H9 (cell line): ENCODE measurements around the gene TMLHE. TPM values are rescaled to one million over a fixed set of nuclear protein-coding genes. Genes with fewer than 3 reads are reported as not detected.
"Not testable (repeated sequence)": the region's sequence is repeated elsewhere in the genome, so short reads cannot be mapped to it uniquely, and the experiment has no call there.

Experiments
- DNase-seq: peaks from one replicate; pipeline ENCODE4 v3.0.0-alpha.2; 2017
- H2AFZ ChIP-seq: one replicate; pipeline ENCODE4 v1.6.1; 2013; ENCODE audit warnings: mild to moderate bottlenecking, low read length, control low read depth, moderate library complexity
- H2AK5ac ChIP-seq: 2 replicates; pipeline ENCODE4 v1.6.1; 2013; ENCODE audit warnings: low read length, control low read depth, mixed read lengths; ENCODE audit not compliant: insufficient read length
- H2BK120ac ChIP-seq: one replicate; pipeline ENCODE4 v1.6.1; 2013; ENCODE audit warnings: low read depth, mild to moderate bottlenecking, low read length, control low read depth, inconsistent platforms; ENCODE audit not compliant: poor library complexity, severe bottlenecking
- H2BK12ac ChIP-seq: 2 replicates; pipeline ENCODE4 v1.6.1; 2013; ENCODE audit warnings: low read length, control low read depth, mixed read lengths, low read depth; ENCODE audit not compliant: insufficient read length
- H2BK15ac ChIP-seq: 2 replicates; pipeline ENCODE4 v1.6.1; 2013; ENCODE audit warnings: low read depth, low read length, control low read depth
- H2BK20ac ChIP-seq: one replicate; pipeline ENCODE4 v1.6.1; 2013; ENCODE audit warnings: low read depth, mild to moderate bottlenecking, low read length, control low read depth, inconsistent platforms; ENCODE audit not compliant: poor library complexity, severe bottlenecking
- H2BK5ac ChIP-seq: 2 replicates; pipeline ENCODE4 v1.6.1; 2013; ENCODE audit warnings: low read length, control low read depth, mixed read lengths; ENCODE audit not compliant: insufficient read length
- H3K14ac ChIP-seq: 2 replicates; pipeline ENCODE4 v1.6.1; 2013; ENCODE audit warnings: low read length, control low read depth; ENCODE audit not compliant: insufficient read depth
- H3K18ac ChIP-seq: 2 replicates; pipeline ENCODE4 v1.6.1; 2013; ENCODE audit warnings: low read depth, mild to moderate bottlenecking, mixed read lengths, low read length, control low read depth; ENCODE audit not compliant: insufficient read length
- H3K23ac ChIP-seq: 2 replicates; pipeline ENCODE4 v1.6.1; 2013; ENCODE audit warnings: low read length, control low read depth, mixed read lengths, low read depth; ENCODE audit not compliant: insufficient read length
- H3K23me2 ChIP-seq: 2 replicates; pipeline ENCODE4 v1.6.1; 2013; ENCODE audit warnings: low read depth, mild to moderate bottlenecking, mixed read lengths, low read length, control low read depth; ENCODE audit not compliant: insufficient read length, poor library complexity, severe bottlenecking
- H3K27ac ChIP-seq: 2 replicates; pipeline ENCODE4 v1.5.1; 2013; ENCODE audit warnings: low read length, control low read depth, mixed read lengths, low read depth; ENCODE audit not compliant: insufficient read length
- H3K27me3 ChIP-seq: 2 replicates; pipeline ENCODE4 v1.6.1; 2013; ENCODE audit warnings: low read length, control low read depth, inconsistent platforms; ENCODE audit not compliant: insufficient read depth
- H3K4ac ChIP-seq: 2 replicates; pipeline ENCODE4 v1.6.1; 2013; ENCODE audit warnings: low read depth, mild to moderate bottlenecking, control low read depth, inconsistent platforms, low read length, moderate library complexity
- H3K4me1 ChIP-seq: 2 replicates; pipeline ENCODE4 v1.6.1; 2013; ENCODE audit warnings: low read length, control low read depth, inconsistent platforms; ENCODE audit not compliant: insufficient read depth
- H3K4me2 ChIP-seq: 2 replicates; pipeline ENCODE4 v1.6.1; 2013; ENCODE audit warnings: low read length, control low read depth, mixed read lengths; ENCODE audit not compliant: insufficient read length, insufficient read depth
- H3K56ac ChIP-seq: 2 replicates; pipeline ENCODE4 v1.6.1; 2013; ENCODE audit warnings: low read depth, mild to moderate bottlenecking, mixed read lengths, low read length, control low read depth; ENCODE audit not compliant: insufficient read length
- H3K79me1 ChIP-seq: 2 replicates; pipeline ENCODE4 v1.6.1; 2013; ENCODE audit warnings: low read depth, mild to moderate bottlenecking, moderate library complexity, low read length, control low read depth, inconsistent platforms; ENCODE audit not compliant: insufficient read depth, poor library complexity, severe bottlenecking
- H3K79me2 ChIP-seq: 2 replicates; pipeline ENCODE4 v1.6.1; 2013; ENCODE audit warnings: low read length, control low read depth, inconsistent platforms; ENCODE audit not compliant: insufficient read depth
- H3K9ac ChIP-seq: 2 replicates; pipeline ENCODE4 v1.6.1; 2013; ENCODE audit warnings: low read length, control low read depth, mixed read lengths; ENCODE audit not compliant: insufficient read length; ENCODE audit errors: extremely low read depth
- H3K9me3 ChIP-seq: one replicate; pipeline ENCODE4 v1.6.1; 2013; ENCODE audit warnings: low read depth, low read length, inconsistent platforms; ENCODE audit not compliant: control insufficient read depth
- H3T11ph ChIP-seq: one replicate; pipeline ENCODE4 v1.6.1; 2013; ENCODE audit warnings: mild to moderate bottlenecking, low read length, control low read depth, inconsistent platforms
- H4K20me1 ChIP-seq: one replicate; pipeline ENCODE4 v1.6.1; 2013; ENCODE audit not compliant: control insufficient read depth, insufficient read length, insufficient read depth
- H4K5ac ChIP-seq: 2 replicates; pipeline ENCODE4 v1.6.1; 2013; ENCODE audit warnings: low read depth, mild to moderate bottlenecking, mixed read lengths, low read length, control low read depth; ENCODE audit not compliant: insufficient read length
- H4K8ac ChIP-seq: replicated peaks from 2 replicates; pipeline ENCODE4 v1.6.1; 2013; ENCODE audit warnings: low read length, control low read depth, mixed read lengths, low read depth; ENCODE audit not compliant: insufficient read length
- H4K91ac ChIP-seq: 2 replicates; pipeline ENCODE4 v1.6.1; 2013; ENCODE audit warnings: low read depth, mild to moderate bottlenecking, moderate library complexity, mixed read lengths, low read length, control low read depth; ENCODE audit not compliant: insufficient read length
- H3K27ac Mint-ChIP-seq, 3 experiments: 2 replicates in 2 of 3; 3 replicates in 1 of 3; pipeline ENCODE4 v1.8.0; 2020 to 2021; ENCODE audit warnings: mixed read lengths in 3 of 3, mild to moderate bottlenecking in 1 of 3, moderate library complexity in 1 of 3
- H3K27me3 Mint-ChIP-seq: 2 replicates; pipeline ENCODE4 v1.8.0; 2021; ENCODE audit warnings: low read depth, mild to moderate bottlenecking, moderate library complexity, mixed read lengths
- H3K36me3 Mint-ChIP-seq, 3 experiments: 2 replicates in 2 of 3; 3 replicates in 1 of 3; pipeline ENCODE4 v1.8.0; 2020 to 2021; ENCODE audit warnings: low read depth in 3 of 3, mixed read lengths in 3 of 3; ENCODE audit not compliant: insufficient read depth in 1 of 3
- H3K4me1 Mint-ChIP-seq, 2 experiments: 2 replicates each; pipeline ENCODE4 v1.8.0; 2020; ENCODE audit warnings: mixed read lengths in 2 of 2
- H3K4me3 Mint-ChIP-seq, 2 experiments: 2 replicates in 1 of 2; 3 replicates in 1 of 2; pipeline ENCODE4 v1.8.0; 2020 to 2021; ENCODE audit warnings: mild to moderate bottlenecking in 2 of 2, mixed read lengths in 2 of 2, moderate library complexity in 1 of 2
- H3K9me3 Mint-ChIP-seq, 2 experiments: 2 replicates in 1 of 2; 3 replicates in 1 of 2; pipeline ENCODE4 v1.8.0; 2020; ENCODE audit warnings: mild to moderate bottlenecking in 2 of 2, mixed read lengths in 2 of 2, moderate library complexity in 1 of 2
- WGBS: extraction: QIAGEN DNeasy Blood & Tissue Kit; methylation state at CpG from one replicate; pipeline ENCODE4 v1.1.7; 2013; ENCODE audit warnings: missing lambda C conversion rate, low lambda C conversion rate, mixed read lengths; ENCODE audit not compliant: insufficient read length; ENCODE audit errors: extremely low coverage; 5-methylcytosine and 5-hydroxymethylcytosine counted together
- total RNA-seq: library from RNA; stranded (reverse); gene quantifications from 2 replicates; pipeline ENCODE4 v1.2.1, GENCODE V29; 2021

TMLHE gene
- total RNA-seq, 1 experiment from 2014 or later: 14.2 TPM

GRCh38 chrX:155458471-155458870 is 154.3 kb downstream of the TMLHE start, which contains the start of gene F8A3:
TSS of gene F8A3 (minus strand) at chrX:155458620. CDS start at chrX:155458600, 20 bp downstream.
- H3T11ph ChIP-seq, H3K27ac Mint-ChIP-seq, H3K18ac ChIP-seq, H3K9me3 ChIP-seq, H3K79me2 ChIP-seq, H3K4me2 ChIP-seq, H3K23ac ChIP-seq, H2BK12ac ChIP-seq, H3K23me2 ChIP-seq, H2BK15ac ChIP-seq, H2AFZ ChIP-seq, H3K27me3 ChIP-seq, H4K5ac ChIP-seq, H3K27ac ChIP-seq, H3K79me1 ChIP-seq, H4K91ac ChIP-seq, H3K4me3 Mint-ChIP-seq, H3K9me3 Mint-ChIP-seq, H3K36me3 Mint-ChIP-seq, H4K20me1 ChIP-seq, DNase-seq, H3K4me1 ChIP-seq, H3K4ac ChIP-seq, H3K14ac ChIP-seq, H2BK20ac ChIP-seq, H2BK5ac ChIP-seq, H2AK5ac ChIP-seq, H3K9ac ChIP-seq, H4K8ac ChIP-seq, H3K27me3 Mint-ChIP-seq, H3K4me1 Mint-ChIP-seq, H3K56ac ChIP-seq, H2BK120ac ChIP-seq: not testable (repeated sequence)
- WGBS: no CpG with 5 or more reads among the region's 51 CpGs

GRCh38 chrX:155457761-155458447 is 154.8 kb downstream of the TMLHE start:
- not testable (repeated sequence) for H3K56ac ChIP-seq, H2BK15ac ChIP-seq, H2BK20ac ChIP-seq, H4K91ac ChIP-seq, H3K27ac ChIP-seq, H3K23me2 ChIP-seq, H3K4me3 Mint-ChIP-seq, H3K4me2 ChIP-seq, H3K36me3 Mint-ChIP-seq, H3K27me3 Mint-ChIP-seq, H3K79me1 ChIP-seq, H3K18ac ChIP-seq, H3K4ac ChIP-seq, H3K9ac ChIP-seq, H3K9me3 Mint-ChIP-seq, H3T11ph ChIP-seq, H3K27me3 ChIP-seq, H3K4me1 Mint-ChIP-seq, H3K9me3 ChIP-seq, H2BK12ac ChIP-seq, H3K27ac Mint-ChIP-seq, H4K5ac ChIP-seq, H2BK120ac ChIP-seq, H3K23ac ChIP-seq, H4K8ac ChIP-seq, H3K79me2 ChIP-seq, H3K4me1 ChIP-seq, DNase-seq, H4K20me1 ChIP-seq, H3K14ac ChIP-seq, H2BK5ac ChIP-seq, H2AFZ ChIP-seq, H2AK5ac ChIP-seq
- no CpG with 5 or more reads among the region's 97 CpGs for WGBS
